GM12878 (cell line): ENCODE data around the gene CCDC43. TPM values are rescaled to one million over a fixed set of nuclear protein-coding genes. Genes with fewer than 3 reads are reported as not detected.

Source experiments
- ATAC-seq: fragments of 200-7000 bp; cut with Tn5 transposase; 3 replicates; pipeline ENCODE4 v1.9.1; 2020; ENCODE audit warnings: mild to moderate bottlenecking, moderate library complexity
- BruUV-seq: library from RNA; stranded (reverse); fragments of 400-500 nt; replicated peaks from 2 replicates; lab custom pipeline; 2021; lab: Mats Ljungman, UMichigan
- CTCF ChIA-PET: fragments of 300-600 bp; sonication (Branson Sonifier 250); formaldehyde crosslinking; extraction: SDS; loops from one replicate; lab custom pipeline; 2021; ENCODE audit warnings: inconsistent platforms; lab: Yijun Ruan, JAX
- POLR2A ChIA-PET: fragments of 350-600 bp; formaldehyde crosslinking; extraction: SDS; loops from one replicate; lab custom pipeline; 2021; ENCODE audit warnings: inconsistent platforms; lab: Charles Lee
- RAD21 ChIA-PET: fragments of 300-600 bp; sonication (Branson Sonifier 250); formaldehyde crosslinking; loops from one replicate; lab custom pipeline; 2023; ENCODE audit warnings: antibody characterized with exemption; ENCODE audit not compliant: unreplicated experiment; lab: Charles Lee
- SMC1A ChIA-PET: fragments of 300-600 bp; sonication (Branson Sonifier 250); formaldehyde crosslinking; loops from one replicate; lab custom pipeline; 2023; ENCODE audit not compliant: unreplicated experiment, uncharacterized antibody; lab: Charles Lee
- DNase-seq: peaks from one replicate; pipeline ENCODE4 v3.0.0-alpha.2; 2011; ENCODE audit warnings: low read depth, low spot score
- FAIRE-seq: peaks from 3 replicates; lab custom pipeline; 2011; peaks lifted over from hg19 to GRCh38; lab: Jason Lieb, UNC
- H2AFZ ChIP-seq: 2 replicates; pipeline ENCODE4 v1.6.0; 2011; ENCODE audit warnings: low read depth, low read length, control low read depth; ENCODE audit not compliant: control insufficient read depth
- H3K27ac ChIP-seq: 2 replicates; pipeline ENCODE4 v1.5.1; 2011; ENCODE audit warnings: control low read depth; ENCODE audit not compliant: control insufficient read depth, insufficient read depth
- H3K27me3 ChIP-seq, 2 experiments: replicated peaks in 1 of 2; 2 replicates each; pipeline versions ENCODE4 v1.6.0 to v1.6.1; 2011; ENCODE audit warnings: low read length in 1 of 2; ENCODE audit not compliant: control insufficient read depth in 2 of 2, insufficient read depth in 2 of 2
- H3K36me3 ChIP-seq, 2 experiments: 2 replicates each; pipeline ENCODE4 v1.5.1; 2011; ENCODE audit warnings: low read length in 1 of 2; ENCODE audit not compliant: control insufficient read depth in 2 of 2, insufficient read depth in 2 of 2
- H3K4me1 ChIP-seq: 2 replicates; pipeline ENCODE4 v1.6.1; 2011; ENCODE audit warnings: mild to moderate bottlenecking, low read length, moderate library complexity, mixed read lengths; ENCODE audit not compliant: control insufficient read depth, insufficient read depth
- H3K4me2 ChIP-seq: 2 replicates; pipeline ENCODE4 v1.6.0; 2011; ENCODE audit warnings: control low read depth; ENCODE audit not compliant: control insufficient read depth, insufficient read depth
- H3K4me3 ChIP-seq: fragments of 200-600 bp; sonication (generic); 2 replicates; pipeline ENCODE4 v1.5.1; 2016
- H3K79me2 ChIP-seq: 2 replicates; pipeline ENCODE4 v1.6.0; 2011; ENCODE audit warnings: low read length; ENCODE audit not compliant: control insufficient read depth, insufficient read depth
- H3K9ac ChIP-seq: 2 replicates; pipeline ENCODE4 v1.8.0; 2011; ENCODE audit warnings: low read length, control low read depth, mixed read lengths; ENCODE audit not compliant: control insufficient read depth, insufficient read depth
- H3K9me3 ChIP-seq: replicated peaks from 3 replicates; pipeline ENCODE4 v1.5.1; 2011; ENCODE audit warnings: mild to moderate bottlenecking, low read length; ENCODE audit not compliant: control insufficient read depth, insufficient read depth
- H4K20me1 ChIP-seq: 2 replicates; pipeline ENCODE4 v1.6.0; 2011; ENCODE audit not compliant: control insufficient read depth, insufficient read depth
- BHLHE40 ChIP-seq, 2 experiments: fragments of 450-650 bp in 1 of 2; IDR thresholded peaks; 2 replicates each; pipeline ENCODE4 v1.6.1; 2011 to 2017; ENCODE audit warnings: low read depth in 2 of 2, borderline replicate concordance in 1 of 2, improper control_type of control experiment in 1 of 2, low read length in 1 of 2, mild to moderate bottlenecking in 1 of 2
- NFYB ChIP-seq: IDR thresholded peaks from 2 replicates; pipeline ENCODE4 v1.6.1; 2011; ENCODE audit warnings: low read depth, mild to moderate bottlenecking, low read length, improper control_type of control experiment, moderate library complexity; ENCODE audit not compliant: insufficient read depth
- POLR2AphosphoS2 ChIP-seq: IDR thresholded peaks from 2 replicates; pipeline ENCODE4 v1.6.1; 2011; ENCODE audit warnings: low read depth, mild to moderate bottlenecking, low read length, improper control_type of control experiment, moderate library complexity
- RFX5 ChIP-seq: IDR thresholded peaks from 2 replicates; pipeline ENCODE4 v1.6.1; 2011; ENCODE audit warnings: low read depth, low read length, improper control_type of control experiment
- WGBS: methylation state at CpG from one replicate; pipeline ENCODE4 v1.1.6; 2016; ENCODE audit warnings: low lambda C conversion rate; ENCODE audit not compliant: insufficient replicate concordance, insufficient coverage; ENCODE audit errors: missing lambda C conversion rate; 5-methylcytosine and 5-hydroxymethylcytosine counted together
- in situ Hi-C: fragments of 300-500 bp; cut with MboI; formaldehyde crosslinking; loops from 9 replicates; pipeline ENCODE4 v1.14.3; 2018; ENCODE audit warnings: mixed read lengths
- intact Hi-C: fragments of 100-400 bp; cut with micrococcal nuclease; formaldehyde crosslinking; loops from one replicate; pipeline ENCODE4 v1.14.2; 2022; ENCODE audit not compliant: unreplicated experiment
- polyA plus RNA-seq, 11 experiments: library from polyadenylated mRNA; depleted of rRNA in 4 of 11; unstranded in 6 of 11; stranded (reverse) in 5 of 11; fragments of >200 nt; fragmentation: Nextera tagmentation in 4 of 11; fragmentation: Illumina TruSeq in 1 of 11; extraction: Ambion mirVana in 4 of 11; extraction: Trizol in 1 of 11; gene quantifications; 1 replicate in 1 of 11; 2 replicates in 10 of 11; pipeline versions ENCODE4 v1.2.1 to v1.2.3, GENCODE V29; 2011 to 2016; ENCODE audit warnings: inconsistent platforms in 2 of 11, missing spikeins in 2 of 11, low read depth in 1 of 11
- total RNA-seq, 4 experiments: library from RNA; depleted of rRNA in 3 of 4; stranded (reverse); fragments of >200 nt in 3 of 4; fragmentation: Illumina TruSeq in 1 of 4; extraction: Trizol in 1 of 4; gene quantifications; 2 replicates each; pipeline versions ENCODE4 v1.2.1 to v1.2.3, GENCODE V29; 2013 to 2021

CCDC43 gene
- total and polyA plus RNA-seq, 10 of the 15 experiments (the other 5 are each of a cell fraction or from before 2014, with no cell fraction given): 10.8 to 42.3 (median 24.1) TPM

DNA sequence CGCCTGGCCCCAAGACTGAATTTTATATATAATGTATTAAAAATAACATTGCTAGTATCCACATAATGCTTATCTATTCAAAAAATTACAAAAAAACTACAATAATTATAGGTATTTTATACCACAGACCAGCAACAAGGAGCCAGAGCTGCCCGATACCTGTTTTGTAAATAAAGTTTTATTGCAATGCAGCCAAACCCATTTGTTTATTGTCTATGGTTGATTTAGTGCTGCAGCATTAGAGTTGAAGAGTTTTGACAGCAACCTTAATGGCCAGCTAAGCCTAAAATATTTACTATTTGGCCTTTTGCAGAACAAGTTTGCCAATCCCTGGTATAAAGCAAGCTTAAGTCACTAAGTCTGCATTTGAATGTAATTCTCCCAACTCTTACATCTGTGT lies 27.7 kb downstream of the CCDC43 start:
- Histone ChIP-seq H3K9ac (no peak overlapping the region), H3K4me1 (no peaks in the 10 kb centered on the region), H2AFZ (no peak overlapping the region), H3K27ac (no peak overlapping the region), H3K4me2 (no peak overlapping the region), H3K27me3 (peaks cover 0 to 2% of the 10 kb centered on the region in 2 experiments; a peak in 2 of 4 replicates), H4K20me1 (no peaks in the 10 kb centered on the region), H3K36me3 (no peaks in the 10 kb centered on the region), H3K79me2 (no peaks in the 10 kb centered on the region), H3K4me3 (no peak overlapping the region), H3K9me3 (no peaks in the 10 kb centered on the region; the same call in 2 of the 3 replicates)
- 98% methylated on average over 2 of the region's 2 CpGs for WGBS
- BruUV-seq: no TSS peak
- ChIA-PET CTCF (no interaction called here), POLR2A (no interaction called here), RAD21 (interaction anchor here (0.6 kb wide), 1 partner anchor 353 kb away, joined by 3 read pairs; no protein-coding TSS in a partner anchor), SMC1A (interaction anchor here (0.5 kb wide), 1 partner anchor 172 kb away, joined by 3 read pairs; no protein-coding TSS in a partner anchor)
- DNase-seq (no peak), FAIRE-seq (no peak), ATAC-seq (no peak)
- in situ Hi-C loops (no loop called here), intact Hi-C loops (no loop called here)
- TF ChIP-seq RFX5: no peak

DNA sequence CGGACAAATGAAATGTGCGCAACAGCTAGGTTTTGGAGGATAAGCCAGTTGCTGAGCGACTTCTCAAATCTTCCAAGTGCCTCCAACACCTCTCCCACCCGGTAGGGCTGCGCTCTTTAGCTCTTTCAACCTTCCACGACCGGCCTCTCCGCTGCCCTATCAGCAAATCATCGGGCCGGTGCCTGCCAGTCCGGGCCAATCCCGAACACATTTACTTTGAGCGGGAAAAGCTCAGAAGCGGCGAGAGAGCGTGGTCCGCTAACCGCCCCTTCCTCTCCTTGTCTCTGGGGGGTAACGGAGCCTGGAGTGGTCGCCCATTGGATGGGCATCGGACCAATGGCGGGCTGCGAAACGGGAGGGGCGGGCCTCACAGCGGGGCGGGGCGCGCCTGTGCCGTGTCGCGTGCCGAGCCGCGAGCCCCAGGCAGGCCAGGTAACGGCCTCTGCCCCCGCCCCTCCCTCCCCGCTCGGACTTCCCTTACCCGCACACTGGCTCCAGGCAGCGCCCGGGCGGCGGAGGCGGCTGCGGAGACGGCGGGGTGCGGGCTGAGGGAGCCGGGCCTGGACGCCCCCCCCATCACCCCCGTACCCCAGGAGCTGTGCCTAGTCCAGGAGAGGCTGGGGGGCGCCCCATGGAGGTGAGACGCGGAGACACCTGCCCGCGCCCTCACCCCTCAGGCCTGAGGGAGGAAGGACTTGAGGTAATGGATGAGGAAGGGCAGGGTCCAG lies 33.4 kb downstream of the CCDC43 start, which contains the start of gene MEIOC:
MEIOC (plus strand) TSS at position 486 of the 728 bp plus-strand sequence; CDS start at position 632, 146 bp downstream.
- ChIA-PET RAD21 (no interaction called here), CTCF (interaction anchor here (0.6 kb wide), 1 partner anchor 159 kb away, joined by 3 read pairs; no protein-coding TSS in a partner anchor), POLR2A (no interaction called here), SMC1A (no interaction called here)
- DNase-seq (no peak), ATAC-seq (peak; percentile 62), FAIRE-seq (no peak)
- in situ Hi-C loops (no loop called here), intact Hi-C loops (no loop called here)
- H2AFZ ChIP-seq: peak within 1 kb of the TSS; percentile 3
- no peaks in the 10 kb centered on the region; the same call in 2 of the 3 replicates for H3K9me3 ChIP-seq
- no peaks in the 10 kb centered on the region for H4K20me1 ChIP-seq
- no peak within 1 kb of the TSS; the same call in 1 of the 2 replicates for H3K4me3 ChIP-seq
- H3K9ac ChIP-seq: no peak within 1 kb of the TSS
- H3K4me1 ChIP-seq: no peaks in the 10 kb centered on the region
- 38% methylated on average over 37 of the region's 57 CpGs for WGBS
- H3K27ac ChIP-seq: no peak within 1 kb of the TSS
- no peaks in the 10 kb centered on the region for H3K36me3 ChIP-seq
- peak; percentile 24; the same call in 1 of the 2 replicates for TF ChIP-seq NFYB
- TF ChIP-seq POLR2AphosphoS2: no peak
- peak in 1 of 2 experiments; percentile 60; a peak in 2 of 4 replicates for TF ChIP-seq BHLHE40 (IDR thresholded peaks at IDR 0.05; ENCODE audit: borderline replicate concordance in 1 of 2, low read depth in 2 of 2, low read length in 1 of 2)
- no TSS peak for BruUV-seq
- no peaks in the 10 kb centered on the region for H3K79me2 ChIP-seq
- H3K27me3 ChIP-seq: peaks cover 0 to 2% of the 10 kb centered on the region in 2 experiments; a peak in 2 of 4 replicates
- peak within 1 kb of the TSS; percentile 3; the same call in 1 of the 2 replicates for H3K4me2 ChIP-seq
